HG02840 (cell line): ENCODE data around the gene ZNF536.
"Not testable (repeated sequence)": the region's sequence is repeated elsewhere in the genome, so short reads cannot be mapped to it uniquely, and the experiment has no call there.

Experiments used
- ATAC-seq: cut with Tn5 transposase; IDR thresholded peaks from one replicate; pipeline ENCODE4 v1.9.1; 2021; ENCODE audit warnings: mild to moderate bottlenecking, moderate library complexity, moderate number of reproducible peaks; ENCODE audit not compliant: unreplicated experiment, low FRiP score

Gene ZNF536

GRCh38 chr19:30340771-30341561, 31.2 kb upstream of the ZNF536 start:
- no peak for ATAC-seq

GRCh38 chr19:30341611-30342201, 30.5 kb upstream of the ZNF536 start:
- ATAC-seq: no peak

GRCh38 chr19:30342901-30343300, 29.3 kb upstream of the ZNF536 start:
- ATAC-seq: no peak

GRCh38 chr19:30344446-30345425, 27.4 kb upstream of the ZNF536 start:
- no peak for ATAC-seq

- no peak for ATAC-seq
Measured at GRCh38 chr19:30345686-30346085, 26.5 kb upstream of the ZNF536 start.

- not testable (repeated sequence) for ATAC-seq
Measured at GRCh38 chr19:30346468-30346867, 25.7 kb upstream of the ZNF536 start.

GRCh38 chr19:30349131-30349730, 23.0 kb upstream of the ZNF536 start:
- ATAC-seq: no peak

GRCh38 chr19:30350692-30351663, 21.2 kb upstream of the ZNF536 start:
- ATAC-seq: no peak

GRCh38 chr19:30351774-30352173, 20.4 kb upstream of the ZNF536 start:
- ATAC-seq: no peak

- ATAC-seq: no peak
Measured at GRCh38 chr19:30353394-30353945, 18.7 kb upstream of the ZNF536 start.

GRCh38 chr19:30355586-30355985, 16.6 kb upstream of the ZNF536 start:
- ATAC-seq: no peak

- ATAC-seq: no peak
Measured at GRCh38 chr19:30356951-30357579, 15.1 kb upstream of the ZNF536 start.

- no peak for ATAC-seq
Measured at GRCh38 chr19:30357580-30357954, 14.6 kb upstream of the ZNF536 start.

GRCh38 chr19:30358319-30358718, 13.9 kb upstream of the ZNF536 start:
- no peak for ATAC-seq

- no peak for ATAC-seq
Measured at GRCh38 chr19:30358821-30359580, 13.2 kb upstream of the ZNF536 start.

- ATAC-seq: no peak
Measured at GRCh38 chr19:30359936-30360335, 12.2 kb upstream of the ZNF536 start.

- no peak for ATAC-seq
Measured at GRCh38 chr19:30360376-30361106, 11.6 kb upstream of the ZNF536 start.
